Epithelial cell of esophagus (primary cell): ENCODE results near the gene G6PC3.
A peak's percentile ranks its signal among the peaks of the same experiment; 100 is the strongest.
"Not testable (repeated sequence)": the region's sequence is repeated elsewhere in the genome, so short reads cannot be mapped to it uniquely, and the experiment has no call there.

Experiments used
- DNase-seq: peaks from one replicate; pipeline ENCODE4 v3.0.0; 2010; ENCODE audit warnings: low read depth
- H3K4me3 ChIP-seq: 2 replicates; pipeline ENCODE4 v1.5.1; 2011; ENCODE audit warnings: mild to moderate bottlenecking, low read length, control low read depth
- TF ChIP-seq, protein P1 (sequence below): IDR thresholded peaks from 2 replicates; pipeline ENCODE4 v1.5.1; 2011; ENCODE audit warnings: low read depth, mild to moderate bottlenecking, low read length, control low read depth, inconsistent platforms; ENCODE audit not compliant: insufficient read depth; ENCODE audit errors: missing control alignments

The G6PC3 gene

DNA sequence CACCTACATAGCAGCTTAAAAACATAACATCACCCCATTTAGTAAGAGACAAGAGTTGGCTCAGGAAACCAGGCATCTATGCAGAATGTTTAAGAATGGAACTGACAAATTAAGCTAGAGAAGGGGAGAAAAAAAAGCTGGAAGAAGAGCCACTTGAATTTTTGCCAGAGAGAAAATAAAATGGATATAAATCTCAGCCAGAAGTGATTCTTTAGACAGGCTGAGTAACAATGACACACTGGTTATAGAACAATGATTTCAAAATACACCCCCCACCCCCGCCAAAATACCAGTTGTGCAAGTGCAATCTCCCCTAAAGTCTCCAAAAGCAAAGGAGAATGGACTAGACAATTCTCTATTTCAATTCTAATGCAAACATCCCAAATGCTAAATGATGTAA, 26.5 kb upstream of the G6PC3 start:
- TF ChIP-seq, protein P1, sequence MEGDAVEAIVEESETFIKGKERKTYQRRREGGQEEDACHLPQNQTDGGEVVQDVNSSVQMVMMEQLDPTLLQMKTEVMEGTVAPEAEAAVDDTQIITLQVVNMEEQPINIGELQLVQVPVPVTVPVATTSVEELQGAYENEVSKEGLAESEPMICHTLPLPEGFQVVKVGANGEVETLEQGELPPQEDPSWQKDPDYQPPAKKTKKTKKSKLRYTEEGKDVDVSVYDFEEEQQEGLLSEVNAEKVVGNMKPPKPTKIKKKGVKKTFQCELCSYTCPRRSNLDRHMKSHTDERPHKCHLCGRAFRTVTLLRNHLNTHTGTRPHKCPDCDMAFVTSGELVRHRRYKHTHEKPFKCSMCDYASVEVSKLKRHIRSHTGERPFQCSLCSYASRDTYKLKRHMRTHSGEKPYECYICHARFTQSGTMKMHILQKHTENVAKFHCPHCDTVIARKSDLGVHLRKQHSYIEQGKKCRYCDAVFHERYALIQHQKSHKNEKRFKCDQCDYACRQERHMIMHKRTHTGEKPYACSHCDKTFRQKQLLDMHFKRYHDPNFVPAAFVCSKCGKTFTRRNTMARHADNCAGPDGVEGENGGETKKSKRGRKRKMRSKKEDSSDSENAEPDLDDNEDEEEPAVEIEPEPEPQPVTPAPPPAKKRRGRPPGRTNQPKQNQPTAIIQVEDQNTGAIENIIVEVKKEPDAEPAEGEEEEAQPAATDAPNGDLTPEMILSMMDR = no peak
- peak; percentile 67 for DNase-seq
- H3K4me3 ChIP-seq = no peak overlapping the region

DNA sequence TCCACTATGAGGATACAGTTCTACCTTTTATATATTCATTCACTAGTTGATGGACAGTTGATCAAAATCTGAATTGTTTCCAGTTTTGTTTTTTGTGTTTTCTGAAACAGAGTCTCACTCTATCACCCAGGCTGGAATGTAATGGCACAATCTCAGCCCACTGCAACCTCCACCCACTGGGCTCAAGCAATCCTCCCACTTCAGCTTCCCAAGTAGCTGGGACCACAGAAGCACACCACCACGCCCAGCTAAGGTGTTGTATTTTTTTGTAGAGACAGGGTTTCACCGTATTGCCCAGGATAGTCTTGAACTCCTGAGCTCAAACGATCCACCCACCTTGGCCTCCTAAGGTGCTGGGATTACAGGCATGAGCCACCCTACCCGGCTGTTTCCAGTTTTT, 25.0 kb upstream of the G6PC3 start:
- TF ChIP-seq, protein P1 = no peak
- no peak overlapping the region for H3K4me3 ChIP-seq
- no peak for DNase-seq

GRCh38 chr17:44046893-44047292, 23.6 kb upstream of the G6PC3 start:
- not testable (repeated sequence) for H3K4me3 ChIP-seq, DNase-seq

DNA sequence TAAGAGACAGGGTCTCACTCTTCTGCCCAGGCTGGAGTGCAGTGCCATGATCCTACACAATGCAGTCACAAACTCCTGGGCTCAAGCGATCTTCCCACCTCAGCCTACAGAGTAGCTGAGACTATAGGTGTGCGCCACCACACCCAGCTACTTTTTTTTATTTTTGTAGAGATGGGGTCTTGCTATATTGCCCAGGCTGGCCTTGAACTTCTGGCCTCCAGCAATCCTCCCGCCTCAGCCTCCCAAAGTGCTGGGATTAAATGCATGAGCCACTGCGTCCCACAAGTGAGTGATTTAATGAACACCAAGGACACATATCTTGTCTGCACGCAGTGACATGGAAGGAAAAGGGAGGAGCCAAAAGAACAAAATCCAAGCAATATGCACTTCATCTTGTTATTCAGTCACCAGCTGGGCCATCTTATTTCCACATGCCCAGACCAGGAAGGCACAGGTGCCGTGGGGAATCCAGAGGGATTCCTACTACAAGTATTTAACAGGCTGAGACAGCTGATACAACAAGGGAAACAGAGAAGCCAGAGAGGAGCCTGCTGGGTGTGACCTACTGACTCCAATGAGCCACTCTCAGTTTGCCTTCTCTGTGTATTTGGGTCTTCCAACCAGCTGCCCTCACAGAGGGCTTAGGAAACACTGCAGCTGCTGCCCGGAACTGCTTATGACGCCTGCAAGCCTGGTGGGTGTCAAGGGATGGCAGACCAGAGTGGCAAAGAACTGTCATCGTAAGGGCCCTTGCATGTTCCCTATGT, 21.1 kb upstream of the G6PC3 start:
- DNase-seq = no peak
- TF ChIP-seq, protein P1 = no peak
- no peak overlapping the region for H3K4me3 ChIP-seq

DNA sequence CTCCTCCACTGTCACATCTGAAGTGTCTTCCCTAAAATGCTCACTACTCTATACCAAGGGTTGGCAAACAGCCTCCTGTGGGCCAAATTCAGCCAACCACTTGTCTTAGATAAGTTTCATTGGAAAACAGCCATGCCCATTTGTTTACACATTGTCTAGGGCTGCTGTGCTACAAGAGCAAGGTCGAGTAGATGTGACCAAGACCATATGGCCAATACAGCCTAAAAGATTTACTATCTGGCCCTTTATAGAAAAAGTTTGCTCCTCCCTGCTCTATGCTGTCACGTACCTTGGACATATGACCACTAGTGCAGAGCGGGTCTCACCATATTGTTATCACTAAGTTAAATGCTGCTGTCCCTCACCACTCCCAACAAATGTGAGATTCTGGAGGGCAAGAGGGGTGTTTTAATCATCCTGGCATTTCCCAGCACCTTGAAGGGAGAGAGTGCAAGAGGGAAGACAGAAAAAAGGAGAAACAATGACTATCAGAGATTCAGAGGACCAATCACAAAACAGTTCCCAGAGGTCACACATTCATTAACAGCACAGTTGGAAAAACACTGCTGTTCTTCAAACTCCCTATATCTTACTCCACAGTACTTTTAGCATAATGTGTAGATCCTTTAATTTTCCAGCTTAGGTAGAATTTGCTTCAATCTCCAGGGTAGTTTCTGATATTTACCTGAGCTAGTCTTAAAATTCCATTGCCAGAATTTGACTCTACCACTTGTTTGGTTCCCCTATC, 17.2 kb upstream of the G6PC3 start:
- no peak for DNase-seq
- H3K4me3 ChIP-seq = no peak overlapping the region
- TF ChIP-seq, protein P1 = no peak

DNA sequence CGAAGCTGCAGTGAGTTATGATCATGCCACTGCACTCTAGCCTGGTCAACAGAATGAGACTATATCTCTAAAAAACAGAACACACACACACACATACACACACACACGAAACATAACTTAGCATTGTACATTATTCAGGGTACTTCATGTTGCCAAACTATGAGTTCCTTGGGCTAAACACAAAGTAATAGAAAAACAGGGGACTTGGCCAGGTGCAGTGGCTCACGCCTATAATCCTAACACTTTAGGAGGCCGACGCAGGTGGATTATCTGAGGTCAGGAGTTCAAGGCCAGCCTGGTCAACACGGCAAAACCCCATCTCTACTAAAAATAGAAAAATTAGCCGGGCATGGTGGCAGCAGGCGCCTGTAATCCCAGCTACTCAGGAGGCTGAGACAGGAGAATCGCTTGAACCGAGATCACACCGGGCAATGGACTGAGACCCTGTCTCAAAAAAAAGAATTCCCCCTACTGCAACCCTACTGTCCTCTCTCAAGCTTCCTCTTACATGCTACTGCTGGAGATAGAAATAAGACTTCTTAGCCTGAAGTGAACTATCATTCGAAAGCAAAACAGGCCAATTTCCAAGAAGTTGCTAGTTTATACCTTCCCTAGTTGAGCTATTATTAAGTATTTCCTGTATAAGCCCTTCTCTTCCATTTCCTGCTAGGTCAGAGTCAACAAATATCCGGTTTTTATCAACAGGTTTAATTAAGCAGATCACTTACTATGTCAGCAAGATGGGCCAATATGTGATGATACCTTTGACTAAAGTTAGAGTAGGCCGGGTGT, 11.2 kb upstream of the G6PC3 start:
- TF ChIP-seq, protein P1 = no peak
- no peak overlapping the region for H3K4me3 ChIP-seq
- DNase-seq = no peak

DNA sequence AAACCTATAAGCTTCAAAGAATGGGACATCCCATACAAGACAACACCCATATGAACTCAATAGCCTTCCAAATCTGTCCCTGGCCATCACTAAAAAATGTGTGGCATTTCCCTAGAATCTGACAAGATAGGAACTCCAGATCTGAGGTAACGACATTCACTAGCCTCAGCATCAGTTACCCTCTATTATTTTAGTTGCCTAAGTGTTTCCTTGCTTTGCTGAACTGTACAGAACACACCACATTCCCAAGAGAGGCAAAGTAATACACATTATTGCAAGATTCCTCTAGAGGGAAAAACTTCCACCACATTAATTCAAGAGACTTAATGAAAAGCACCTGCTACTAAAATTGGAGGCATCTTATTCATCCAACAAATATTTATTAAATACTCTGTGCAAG, 9.1 kb upstream of the G6PC3 start:
- no peak overlapping the region for H3K4me3 ChIP-seq
- no peak for DNase-seq
- TF ChIP-seq, protein P1 = no peak
